ENCODE results near the gene CLCA2. TPM values are rescaled to one million over a fixed set of nuclear protein-coding genes. Genes with fewer than 3 reads are reported as not detected.

CLCA2 gene
- polyA plus RNA-seq, 3 donors = not detected

DNA sequence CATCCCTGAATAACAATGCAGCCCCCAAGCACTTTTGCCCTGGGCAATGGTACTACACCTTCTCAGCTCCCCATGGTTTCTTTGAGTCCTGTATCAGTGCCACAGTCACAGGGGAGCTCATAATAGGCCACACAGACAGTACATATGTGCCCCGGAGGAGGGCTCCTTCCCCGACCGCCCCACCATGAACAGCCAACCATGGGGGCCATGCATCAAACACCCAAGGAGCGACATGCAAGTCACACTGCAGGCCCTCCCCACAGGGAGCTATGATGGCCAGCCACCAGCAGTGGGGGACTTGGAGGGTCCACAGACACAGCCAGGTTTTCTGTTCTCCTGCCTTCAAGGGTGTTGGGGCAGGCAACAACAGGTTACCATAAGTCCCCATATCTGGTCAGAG lies 13.1 kb upstream of the CLCA2 start:
- TF ChIP-seq, protein P1, sequence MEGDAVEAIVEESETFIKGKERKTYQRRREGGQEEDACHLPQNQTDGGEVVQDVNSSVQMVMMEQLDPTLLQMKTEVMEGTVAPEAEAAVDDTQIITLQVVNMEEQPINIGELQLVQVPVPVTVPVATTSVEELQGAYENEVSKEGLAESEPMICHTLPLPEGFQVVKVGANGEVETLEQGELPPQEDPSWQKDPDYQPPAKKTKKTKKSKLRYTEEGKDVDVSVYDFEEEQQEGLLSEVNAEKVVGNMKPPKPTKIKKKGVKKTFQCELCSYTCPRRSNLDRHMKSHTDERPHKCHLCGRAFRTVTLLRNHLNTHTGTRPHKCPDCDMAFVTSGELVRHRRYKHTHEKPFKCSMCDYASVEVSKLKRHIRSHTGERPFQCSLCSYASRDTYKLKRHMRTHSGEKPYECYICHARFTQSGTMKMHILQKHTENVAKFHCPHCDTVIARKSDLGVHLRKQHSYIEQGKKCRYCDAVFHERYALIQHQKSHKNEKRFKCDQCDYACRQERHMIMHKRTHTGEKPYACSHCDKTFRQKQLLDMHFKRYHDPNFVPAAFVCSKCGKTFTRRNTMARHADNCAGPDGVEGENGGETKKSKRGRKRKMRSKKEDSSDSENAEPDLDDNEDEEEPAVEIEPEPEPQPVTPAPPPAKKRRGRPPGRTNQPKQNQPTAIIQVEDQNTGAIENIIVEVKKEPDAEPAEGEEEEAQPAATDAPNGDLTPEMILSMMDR (IDR thresholded peaks at IDR 0.05) = no peak
- H3K9ac ChIP-seq (ENCODE audit: insufficient read depth, low read length, poor library complexity, severe bottlenecking) = no peak overlapping the region

DNA sequence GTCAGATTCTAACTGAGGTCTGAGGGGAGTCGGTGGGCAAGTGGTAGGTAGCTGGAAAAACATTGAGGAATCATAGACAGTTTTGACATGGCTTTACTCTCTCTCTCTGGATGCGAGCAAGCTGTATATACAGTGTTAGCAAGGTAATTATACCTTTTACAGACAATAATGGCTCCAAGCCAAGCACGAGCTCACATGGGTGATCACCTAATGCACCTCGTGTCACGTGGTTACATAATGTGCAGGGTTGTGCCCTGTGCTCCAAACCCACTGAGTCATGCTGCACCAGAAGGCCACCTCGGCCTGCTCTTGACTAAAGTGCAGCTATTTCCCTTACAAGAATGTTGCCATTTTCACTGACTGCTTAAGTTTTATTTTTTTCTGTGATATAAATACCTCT lies 7.6 kb upstream of the CLCA2 start:
- H3K9me3 Mint-ChIP-seq = peaks cover 0 to 2% (median 0%) of the 10 kb centered on the region in 7 donors
- Histone ChIP-seq H2AFZ (ENCODE audit: insufficient read depth, low read depth, low read length, poor library complexity, severe bottlenecking) (no peak overlapping the region), H3K79me2 (ENCODE audit: insufficient read depth, low read length) (no peaks in the 10 kb centered on the region), H3K27me3 (ENCODE audit: control insufficient read depth in 2 of 2, insufficient read depth in 2 of 2, low read length in 2 of 2) (no peaks in the 10 kb centered on the region), H3K4me2 (replicated peaks; ENCODE audit: extremely low read depth, low read length, poor library complexity, severe bottlenecking) (no peak overlapping the region), H4K20me1 (ENCODE audit: insufficient read depth, low read length) (no peaks in the 10 kb centered on the region), H3K4me3 (replicated peaks in 1 of 3; ENCODE audit: low read depth in 2 of 3, low read length in 3 of 3) (no peak overlapping the region), H3K36me3 (replicated peaks in 1 of 2; ENCODE audit: control insufficient read depth in 1 of 2, insufficient read depth in 2 of 2, low read length in 2 of 2) (no peaks in the 10 kb centered on the region), H3K27ac (ENCODE audit: low read depth in 1 of 2, low read length in 2 of 2) (no peak overlapping the region), H3K9ac (ENCODE audit: insufficient read depth, low read length, poor library complexity, severe bottlenecking) (no peak overlapping the region), H3K9me3 (replicated peaks in 1 of 2; ENCODE audit: control insufficient read depth in 1 of 2, insufficient read depth in 1 of 2, low read length in 2 of 2) (no peaks in the 10 kb centered on the region), H3K4me1 (ENCODE audit: control insufficient read depth in 1 of 2, insufficient read depth in 2 of 2, low read length in 2 of 2) (peaks cover 0 to 5% of the 10 kb centered on the region in 2 donors)
- no peak overlapping the region for H3K27ac Mint-ChIP-seq
- H3K27me3 Mint-ChIP-seq (ENCODE audit: low read depth in 3 of 3) = peaks cover 0 to 2% (median 0%) of the 10 kb centered on the region in 3 donors
- WGBS (ENCODE audit: insufficient coverage) = 73% methylated on average over 3 of the region's 6 CpGs
- no peak for DNase-seq
- H3K36me3 Mint-ChIP-seq = no peaks in the 10 kb centered on the region
- TF ChIP-seq, protein P1 (IDR thresholded peaks at IDR 0.05) = no peak
- intact Hi-C loops (cut with micrococcal nuclease) = no loop called here
- no peak overlapping the region for H3K4me3 Mint-ChIP-seq
- peaks cover 7% of the 10 kb centered on the region for H3K4me1 Mint-ChIP-seq

More for the DNA sequence above, 13.1 kb upstream of the CLCA2 start:
- intact Hi-C loops (cut with micrococcal nuclease) = no loop called here
- Mint-ChIP-seq H3K27me3 (ENCODE audit: low read depth in 3 of 3) (no peaks in the 10 kb centered on the region), H3K9me3 (no peaks in the 10 kb centered on the region), H3K36me3 (no peaks in the 10 kb centered on the region), H3K4me1 (no peaks in the 10 kb centered on the region), H3K27ac (no peak overlapping the region), H3K4me3 (no peak overlapping the region)
- Histone ChIP-seq H2AFZ (ENCODE audit: insufficient read depth, low read depth, low read length, poor library complexity, severe bottlenecking) (no peak overlapping the region), H3K27ac (ENCODE audit: low read depth in 1 of 2, low read length in 2 of 2) (no peak overlapping the region), H3K9me3 (replicated peaks in 1 of 2; ENCODE audit: control insufficient read depth in 1 of 2, insufficient read depth in 1 of 2, low read length in 2 of 2) (no peaks in the 10 kb centered on the region), H3K79me2 (ENCODE audit: insufficient read depth, low read length) (no peaks in the 10 kb centered on the region), H4K20me1 (ENCODE audit: insufficient read depth, low read length) (no peaks in the 10 kb centered on the region), H3K27me3 (ENCODE audit: control insufficient read depth in 2 of 2, insufficient read depth in 2 of 2, low read length in 2 of 2) (no peaks in the 10 kb centered on the region), H3K4me1 (ENCODE audit: control insufficient read depth in 1 of 2, insufficient read depth in 2 of 2, low read length in 2 of 2) (no peaks in the 10 kb centered on the region), H3K4me2 (replicated peaks; ENCODE audit: extremely low read depth, low read length, poor library complexity, severe bottlenecking) (no peak overlapping the region), H3K4me3 (replicated peaks in 1 of 3; ENCODE audit: low read depth in 2 of 3, low read length in 3 of 3) (no peak overlapping the region), H3K36me3 (replicated peaks in 1 of 2; ENCODE audit: control insufficient read depth in 1 of 2, insufficient read depth in 2 of 2, low read length in 2 of 2) (no peaks in the 10 kb centered on the region)
- DNase-seq = no peak
- 100% methylated on average over 4 of the region's 4 CpGs for WGBS (ENCODE audit: insufficient coverage)

All from CD14-positive monocyte (primary cell).